GM12865 (cell line): ENCODE measurements around the gene PSMA7.

Experiments used
- DNase-seq: peaks from one replicate; pipeline ENCODE4 v3.0.0; 2010; ENCODE audit warnings: low read depth
- H3K4me3 ChIP-seq: 2 replicates; pipeline ENCODE4 v1.5.1; 2011; ENCODE audit warnings: mild to moderate bottlenecking, low read depth, low read length, control low read depth
- CTCF ChIP-seq: IDR thresholded peaks from 2 replicates; pipeline ENCODE4 v1.5.1; 2011; ENCODE audit warnings: low read length, control low read depth, low read depth, inconsistent platforms; ENCODE audit not compliant: insufficient read depth; ENCODE audit errors: missing control alignments

The PSMA7 gene

GRCh38 chr20:62156254-62156556, 13.0 kb upstream of the PSMA7 start:
- no peak overlapping the region for H3K4me3 ChIP-seq
- no peak for TF ChIP-seq CTCF
- no peak for DNase-seq

- no peak for TF ChIP-seq CTCF
- no peak overlapping the region for H3K4me3 ChIP-seq
- DNase-seq, result no peak
Observed at GRCh38 chr20:62155428-62156253, 12.4 kb upstream of the PSMA7 start.

GRCh38 chr20:62151835-62152364, 8.7 kb upstream of the PSMA7 start:
- TF ChIP-seq CTCF, result no peak
- H3K4me3 ChIP-seq, result no peak overlapping the region
- DNase-seq, result no peak

DNA sequence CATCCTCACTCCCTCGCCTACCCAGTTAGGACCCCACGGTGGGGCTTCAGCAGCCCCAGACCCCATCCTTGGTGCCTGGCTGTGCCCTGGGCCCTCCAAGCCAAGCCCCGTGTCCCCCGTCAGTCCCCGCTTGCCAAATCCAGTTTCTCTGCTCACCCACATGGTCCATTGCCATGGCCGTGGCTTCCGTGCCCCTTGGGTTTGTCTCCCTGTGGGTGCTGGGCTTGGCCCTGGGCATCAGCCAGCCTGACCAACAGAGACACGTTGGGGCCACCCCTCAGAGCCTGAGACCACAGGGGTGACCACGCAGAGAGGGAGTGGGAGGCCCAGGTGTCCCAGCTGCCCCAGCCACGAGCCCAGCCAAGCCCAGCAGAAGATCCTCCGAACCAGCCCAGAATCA, 8.0 kb upstream of the PSMA7 start:
- no peak overlapping the region for H3K4me3 ChIP-seq
- no peak for DNase-seq
- TF ChIP-seq CTCF, result no peak

GRCh38 chr20:62150310-62150575, 7.0 kb upstream of the PSMA7 start:
- no peak overlapping the region for H3K4me3 ChIP-seq
- DNase-seq, result no peak
- TF ChIP-seq CTCF, result no peak

DNA sequence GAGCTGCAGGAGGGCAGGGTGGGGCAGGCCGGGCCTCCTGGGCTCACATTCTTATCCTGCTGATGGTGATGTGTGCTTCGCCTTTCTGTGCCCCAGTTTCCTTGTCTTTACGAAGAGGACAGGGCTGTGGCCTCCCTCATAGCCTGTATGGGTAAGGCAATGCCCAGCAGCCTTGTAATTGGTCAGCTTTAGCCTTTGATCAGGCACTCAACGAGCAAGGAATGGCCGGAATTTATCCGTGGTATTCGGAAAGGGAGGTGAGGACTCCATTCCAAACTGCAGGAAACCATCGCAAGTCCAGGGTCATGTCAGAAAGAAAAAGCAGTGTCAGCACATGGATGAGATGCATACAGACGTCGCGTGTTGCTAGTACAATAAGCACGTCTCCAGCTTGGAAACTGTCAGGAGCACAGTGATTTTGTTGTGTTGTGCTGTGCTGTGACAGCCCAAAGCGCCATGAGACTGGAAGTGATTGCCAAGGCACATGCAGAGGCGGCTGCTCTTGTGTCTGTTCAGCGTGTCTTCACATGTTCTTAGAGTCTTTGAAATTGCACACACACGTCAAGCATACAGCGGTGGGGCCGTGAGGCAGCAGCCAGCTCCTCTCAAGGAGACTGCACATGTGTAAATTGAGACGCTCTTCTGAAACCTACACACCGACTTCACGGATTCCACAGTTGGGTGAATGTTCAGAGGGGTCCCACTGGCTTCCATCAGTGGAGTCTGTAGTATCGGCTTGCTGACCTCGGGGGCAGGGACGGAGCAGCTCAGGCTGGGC, 6.5 kb upstream of the PSMA7 start:
- DNase-seq, result no peak
- no peak for TF ChIP-seq CTCF
- H3K4me3 ChIP-seq, result no peak overlapping the region
